Transverse colon (tissue), 4 donors: Measurements from ENCODE around the gene ZNF341.

ENCODE experiments used
- CTCF ChIP-seq, 5 experiments: fragments of 200-600 bp in 3 of 5; fragments of 450-650 bp in 2 of 5; sonication (generic) in 3 of 5; IDR thresholded peaks; 1 replicate in 2 of 5; 2 replicates in 3 of 5; pipeline ENCODE4 v1.5.1; 2016 to 2017; ENCODE audit warnings: antibody characterized with exemption in 5 of 5, inconsistent platforms in 3 of 5, mild to moderate bottlenecking in 2 of 5, moderate library complexity in 1 of 5
- POLR2AphosphoS5 ChIP-seq, 3 donors: sonication (generic); formaldehyde crosslinking; IDR thresholded peaks; one replicate each; pipeline ENCODE4 v1.6.1; 2016; ENCODE audit warnings: antibody characterized with exemption in 3 of 3

- TF ChIP-seq POLR2AphosphoS5 (IDR thresholded peaks at IDR 0.05) (no peak), CTCF (IDR thresholded peaks at IDR 0.05) (no peak)
Measured at GRCh38 chr20:33771938-33772337, 40.1 kb downstream of the ZNF341 start.
